Thoracic aorta (tissue), 2 donors: Measurements from ENCODE around the gene ADAMTS2. TPM values are rescaled to one million over a fixed set of nuclear protein-coding genes. Genes with fewer than 3 reads are reported as not detected.

ENCODE experiments used
- ATAC-seq: fragments of 150-250 bp; one replicate; pipeline ENCODE4 v1.8.0; 2017; ENCODE audit warnings: low read depth; ENCODE audit not compliant: insufficient number of reproducible peaks, low FRiP score
- DNase-seq: peaks from one replicate; pipeline ENCODE4 v3.0.0-alpha.2; 2020; ENCODE audit warnings: low spot score
- H3K27ac ChIP-seq, 2 donors: fragments of 200-600 bp; sonication (generic); 1 replicate in 1 of 2; 2 replicates in 1 of 2; pipeline ENCODE4 v1.5.1; 2016; ENCODE audit warnings: mild to moderate bottlenecking in 2 of 2, moderate library complexity in 2 of 2
- H3K27me3 ChIP-seq: fragments of 200-600 bp; sonication (generic); replicated peaks from 2 replicates; pipeline ENCODE4 v1.6.0; 2016; ENCODE audit warnings: mild to moderate bottlenecking; ENCODE audit not compliant: insufficient read depth
- H3K36me3 ChIP-seq: fragments of 200-600 bp; sonication (generic); one replicate; pipeline ENCODE4 v1.5.1; 2016
- H3K4me1 ChIP-seq, 2 donors: fragments of 200-600 bp; sonication (generic); 1 replicate in 1 of 2; 2 replicates in 1 of 2; pipeline versions ENCODE4 v1.5.1 to v1.6.0; 2016; ENCODE audit warnings: low read depth in 2 of 2, mild to moderate bottlenecking in 1 of 2; ENCODE audit not compliant: control insufficient read depth in 1 of 2
- H3K4me3 ChIP-seq: fragments of 200-600 bp; sonication (generic); 2 replicates; pipeline ENCODE4 v1.5.1; 2016; ENCODE audit warnings: mild to moderate bottlenecking
- H3K9me3 ChIP-seq: fragments of 200-600 bp; sonication (generic); 2 replicates; pipeline ENCODE4 v1.5.1; 2016
- total RNA-seq, 2 donors: library from RNA; depleted of rRNA; stranded (reverse); fragments of >200 nt; gene quantifications; one replicate each; pipeline versions ENCODE4 v1.1.0 to v1.2.3, GENCODE V29; 2016
- TF ChIP-seq, protein P1 (sequence below): fragments of 200-600 bp; sonication (generic); IDR thresholded peaks from one replicate; pipeline ENCODE4 v1.5.1; 2019; ENCODE audit warnings: antibody characterized with exemption

ADAMTS2 gene
- total RNA-seq: 10 to 100 TPM; 34.4 to 60.7 TPM

DNA sequence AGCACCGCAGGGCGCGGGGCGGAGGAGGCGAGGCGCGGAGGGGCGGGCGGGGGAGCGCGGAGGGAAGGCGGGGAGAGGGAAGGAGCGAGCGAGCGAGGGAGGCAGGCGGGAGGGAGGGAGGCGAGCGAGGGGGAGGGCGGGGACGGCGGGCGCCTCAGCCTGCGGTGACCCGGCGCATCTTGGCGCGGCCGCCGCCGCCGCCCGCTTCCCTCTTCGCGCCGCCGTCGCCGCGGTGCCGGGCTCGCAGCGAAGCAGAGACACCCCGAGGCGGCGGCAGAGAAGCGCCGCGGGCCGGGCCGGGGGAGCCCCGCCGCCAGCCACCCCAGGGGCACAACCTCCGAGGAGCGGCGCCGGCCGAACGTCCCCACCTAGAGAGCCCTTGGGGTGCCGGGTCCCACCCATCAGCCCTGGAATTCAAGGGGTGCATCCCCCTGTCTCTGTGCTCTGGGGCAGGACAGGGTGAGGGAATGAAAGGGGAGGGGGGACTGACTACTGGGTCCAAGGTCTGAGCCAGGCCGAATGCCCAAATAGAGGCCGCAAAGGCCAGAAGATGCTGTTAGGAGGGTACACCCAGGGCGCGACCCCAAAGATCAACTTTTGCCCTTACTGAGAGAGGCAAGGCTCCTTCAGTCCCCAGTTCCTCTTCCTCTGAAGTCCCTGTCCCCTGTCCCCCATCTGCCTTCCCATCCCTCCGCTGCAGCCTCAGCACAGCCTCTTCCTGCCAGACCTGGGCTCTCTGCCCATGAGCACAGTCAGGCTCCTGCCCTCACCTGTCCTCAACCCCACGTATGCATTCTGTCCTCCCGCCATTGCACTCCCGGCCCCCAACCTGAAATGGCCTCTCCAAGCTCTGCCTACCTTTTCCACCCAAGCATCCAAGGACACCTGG is at the start of gene ADAMTS2:
ADAMTS2 (minus strand) TSS at position 29 of the 889 bp plus-strand sequence. CDS start 133 bp downstream, outside the sequence.
- Histone ChIP-seq H3K27ac (peak within 1 kb of the TSS; percentile 27 to 52), H3K36me3 (no peaks in the 10 kb centered on the region), H3K9me3 (no peaks in the 10 kb centered on the region), H3K27me3 (no peaks in the 10 kb centered on the region), H3K4me3 (peak within 1 kb of the TSS; percentile 92), H3K4me1 (peaks cover 6 to 23% of the 10 kb centered on the region in 2 donors)
- DNase-seq (no peak), ATAC-seq (peak; percentile 30)
- TF ChIP-seq, protein P1, sequence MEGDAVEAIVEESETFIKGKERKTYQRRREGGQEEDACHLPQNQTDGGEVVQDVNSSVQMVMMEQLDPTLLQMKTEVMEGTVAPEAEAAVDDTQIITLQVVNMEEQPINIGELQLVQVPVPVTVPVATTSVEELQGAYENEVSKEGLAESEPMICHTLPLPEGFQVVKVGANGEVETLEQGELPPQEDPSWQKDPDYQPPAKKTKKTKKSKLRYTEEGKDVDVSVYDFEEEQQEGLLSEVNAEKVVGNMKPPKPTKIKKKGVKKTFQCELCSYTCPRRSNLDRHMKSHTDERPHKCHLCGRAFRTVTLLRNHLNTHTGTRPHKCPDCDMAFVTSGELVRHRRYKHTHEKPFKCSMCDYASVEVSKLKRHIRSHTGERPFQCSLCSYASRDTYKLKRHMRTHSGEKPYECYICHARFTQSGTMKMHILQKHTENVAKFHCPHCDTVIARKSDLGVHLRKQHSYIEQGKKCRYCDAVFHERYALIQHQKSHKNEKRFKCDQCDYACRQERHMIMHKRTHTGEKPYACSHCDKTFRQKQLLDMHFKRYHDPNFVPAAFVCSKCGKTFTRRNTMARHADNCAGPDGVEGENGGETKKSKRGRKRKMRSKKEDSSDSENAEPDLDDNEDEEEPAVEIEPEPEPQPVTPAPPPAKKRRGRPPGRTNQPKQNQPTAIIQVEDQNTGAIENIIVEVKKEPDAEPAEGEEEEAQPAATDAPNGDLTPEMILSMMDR: no peak

DNA sequence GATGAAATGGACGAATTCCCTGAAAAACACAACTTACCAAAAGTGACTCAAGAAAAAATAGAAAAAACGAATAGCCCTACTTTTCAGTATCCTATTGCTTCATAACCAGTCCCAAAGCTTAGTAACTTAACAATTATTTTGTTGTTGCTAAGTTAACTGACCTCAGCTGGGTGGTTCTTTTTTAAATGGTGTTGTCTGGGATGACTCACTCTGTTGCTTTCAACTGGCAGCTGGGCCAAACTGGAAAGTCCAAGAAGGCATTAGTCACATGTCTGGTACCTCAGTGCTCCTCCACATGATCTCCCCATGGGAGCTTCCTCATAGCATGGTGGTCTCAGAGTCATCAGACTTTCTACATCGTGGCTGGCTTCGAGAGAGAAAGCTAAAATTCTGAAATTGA is 47.8 kb upstream of the ADAMTS2 start:
- peaks cover 22% of the 10 kb centered on the region for H3K9me3 ChIP-seq
- DNase-seq (no peak), ATAC-seq (no peak)
- TF ChIP-seq, protein P1: no peak
- no peaks in the 10 kb centered on the region for H3K4me1 ChIP-seq
- H3K27ac ChIP-seq: no peak overlapping the region
- H3K36me3 ChIP-seq: no peaks in the 10 kb centered on the region
- H3K4me3 ChIP-seq: no peak overlapping the region
- H3K27me3 ChIP-seq: no peaks in the 10 kb centered on the region

DNA sequence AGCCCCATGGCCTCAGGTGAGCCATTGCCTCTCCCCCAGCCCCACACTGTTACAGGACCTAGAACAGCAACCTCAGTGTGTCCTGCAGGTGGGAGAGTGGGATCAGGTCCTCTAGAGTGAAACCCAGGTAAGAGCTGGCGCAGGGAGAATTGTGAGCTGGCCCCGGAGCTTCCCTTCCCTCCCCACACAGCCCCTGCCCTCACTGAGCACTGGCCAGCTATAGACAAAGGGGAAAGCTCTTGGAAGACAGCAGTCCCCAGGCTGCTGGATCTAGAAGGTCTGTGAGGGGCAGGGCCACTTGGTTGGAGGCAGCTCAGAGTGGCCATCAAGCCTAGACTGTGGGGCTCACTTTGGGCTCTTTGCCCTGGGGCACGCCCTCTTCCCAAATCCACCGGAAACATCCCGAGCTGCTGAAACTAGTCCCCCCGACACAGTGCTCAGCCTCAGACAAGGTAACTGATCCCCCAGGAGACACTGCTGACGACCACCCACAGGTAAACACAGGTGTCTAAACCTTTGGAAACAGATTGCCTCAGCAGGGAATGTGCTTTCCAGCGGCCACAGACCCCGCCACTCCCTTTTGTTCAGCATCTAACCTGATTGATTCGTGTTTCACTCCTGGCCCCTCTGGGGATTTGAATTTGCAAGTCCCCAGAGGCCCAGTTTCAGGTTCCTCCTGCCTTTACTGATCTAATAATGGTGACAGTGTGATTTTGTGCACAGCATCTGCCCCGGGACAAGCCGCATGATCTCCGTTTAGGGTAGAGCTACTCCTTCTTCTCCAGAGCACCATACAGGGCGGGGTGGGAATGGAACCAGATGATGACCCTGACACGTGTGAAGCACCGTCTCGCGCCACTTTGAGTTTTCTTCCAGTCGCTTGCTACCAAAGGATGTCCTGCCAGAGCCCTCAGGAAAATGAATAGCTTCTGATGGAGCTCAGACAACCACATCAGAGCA is 42.2 kb upstream of the ADAMTS2 start:
- H3K36me3 ChIP-seq: no peaks in the 10 kb centered on the region
- ATAC-seq (no peak), DNase-seq (no peak)
- H3K4me3 ChIP-seq: no peak overlapping the region
- H3K27ac ChIP-seq: no peak overlapping the region
- TF ChIP-seq, protein P1: no peak
- H3K4me1 ChIP-seq: no peaks in the 10 kb centered on the region
- peaks cover 22% of the 10 kb centered on the region for H3K9me3 ChIP-seq
- no peaks in the 10 kb centered on the region for H3K27me3 ChIP-seq

DNA sequence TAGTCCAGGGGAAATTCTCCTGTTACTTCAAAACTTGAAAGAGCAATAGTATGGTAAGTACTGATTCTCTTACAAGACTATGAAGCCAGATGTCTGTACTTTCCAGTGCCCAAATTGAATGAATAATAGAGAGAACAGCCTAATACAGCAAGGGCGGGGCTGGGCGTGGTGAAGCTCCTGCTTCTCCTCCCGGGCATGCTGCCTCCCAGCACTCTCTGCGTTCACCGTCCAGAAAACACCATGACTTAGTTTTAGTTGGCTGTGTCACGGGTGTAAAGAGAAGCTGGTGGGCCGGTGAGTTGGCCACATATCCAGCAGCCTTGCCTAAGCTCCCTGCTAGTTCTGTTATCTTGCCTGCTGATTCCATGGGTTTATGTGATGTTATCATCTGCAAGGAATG is 40.7 kb upstream of the ADAMTS2 start:
- no peaks in the 10 kb centered on the region for H3K27me3 ChIP-seq
- no peak overlapping the region for H3K27ac ChIP-seq
- no peaks in the 10 kb centered on the region for H3K36me3 ChIP-seq
- no peak overlapping the region for H3K4me3 ChIP-seq
- DNase-seq (no peak), ATAC-seq (no peak)
- TF ChIP-seq, protein P1: no peak
- H3K4me1 ChIP-seq: no peaks in the 10 kb centered on the region
- H3K9me3 ChIP-seq: peaks cover 14% of the 10 kb centered on the region

DNA sequence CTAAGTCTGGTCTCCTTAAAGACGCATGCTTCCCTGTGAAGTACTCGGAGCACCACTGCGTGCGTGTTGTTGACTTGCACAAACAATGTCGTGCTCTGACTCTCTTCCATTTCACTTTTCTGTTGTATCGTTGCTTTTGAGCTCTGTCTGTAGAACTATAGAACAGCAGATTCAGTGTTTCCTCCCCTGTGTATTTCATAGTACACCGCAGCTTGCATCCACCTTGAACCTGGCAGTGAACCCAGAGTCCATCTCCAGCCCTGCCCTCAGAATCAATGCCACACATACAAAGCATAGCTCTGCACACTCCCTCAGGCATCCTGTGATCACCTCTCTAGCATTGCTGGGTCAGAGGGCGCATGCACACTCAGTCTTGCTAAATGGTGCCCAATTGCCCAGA is 37.2 kb upstream of the ADAMTS2 start:
- Histone ChIP-seq H3K9me3 (no peaks in the 10 kb centered on the region), H3K27ac (no peak overlapping the region), H3K4me1 (no peaks in the 10 kb centered on the region), H3K36me3 (no peaks in the 10 kb centered on the region), H3K4me3 (no peak overlapping the region), H3K27me3 (no peaks in the 10 kb centered on the region)
- no peak for ATAC-seq
- TF ChIP-seq, protein P1: no peak
- no peak for DNase-seq
